Measurements from ENCODE around the gene AJUBA. TPM values are rescaled to one million over a fixed set of nuclear protein-coding genes. Genes with fewer than 3 reads are reported as not detected.

The AJUBA gene
- total RNA-seq, 1 donor from 2014 or later: 7.2 TPM

DNA sequence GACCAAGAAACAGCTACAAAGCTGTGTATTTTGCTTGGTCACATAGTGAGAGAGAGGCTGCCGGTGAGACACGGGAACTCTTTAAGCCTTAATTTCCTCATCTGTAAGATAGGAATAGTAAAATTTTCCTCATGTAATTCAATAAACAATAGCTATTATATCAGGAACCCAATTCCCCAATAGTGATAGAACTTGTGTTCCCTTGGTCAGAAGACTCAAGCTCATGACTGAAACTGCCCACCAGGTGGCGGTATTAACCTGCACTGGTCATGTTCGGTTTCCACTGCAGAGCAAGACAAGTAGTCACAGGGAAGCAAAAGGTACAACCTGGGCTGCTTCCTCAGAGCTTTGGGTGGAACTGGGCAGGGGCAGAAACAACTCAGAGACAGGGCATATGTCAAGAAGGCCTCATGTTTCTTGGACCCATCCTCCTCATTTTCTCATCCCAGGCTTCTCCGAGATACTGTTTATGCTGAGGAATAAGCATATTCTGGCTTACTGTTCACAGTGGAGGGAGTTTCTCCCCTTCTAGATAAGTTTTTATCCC lies 4.2 kb upstream of the AJUBA start:
- Histone ChIP-seq H3K9me3 (replicated peaks) (no peaks in the 10 kb centered on the region), H3K4me3 (no peak overlapping the region), H3K4me1 (peaks cover 20% of the 10 kb centered on the region), H3K27me3 (ENCODE audit: low read depth) (no peaks in the 10 kb centered on the region), H3K27ac (replicated peaks) (no peak overlapping the region), H3K36me3 (peaks cover 11% of the 10 kb centered on the region)
- DNase-seq: peak; percentile 83
- intact Hi-C loops (cut with micrococcal nuclease): loop anchor here (5.0 kb wide), 1 partner anchor 71 kb away; the partner anchor contains the start of gene CDH24
- TF ChIP-seq, protein P1, sequence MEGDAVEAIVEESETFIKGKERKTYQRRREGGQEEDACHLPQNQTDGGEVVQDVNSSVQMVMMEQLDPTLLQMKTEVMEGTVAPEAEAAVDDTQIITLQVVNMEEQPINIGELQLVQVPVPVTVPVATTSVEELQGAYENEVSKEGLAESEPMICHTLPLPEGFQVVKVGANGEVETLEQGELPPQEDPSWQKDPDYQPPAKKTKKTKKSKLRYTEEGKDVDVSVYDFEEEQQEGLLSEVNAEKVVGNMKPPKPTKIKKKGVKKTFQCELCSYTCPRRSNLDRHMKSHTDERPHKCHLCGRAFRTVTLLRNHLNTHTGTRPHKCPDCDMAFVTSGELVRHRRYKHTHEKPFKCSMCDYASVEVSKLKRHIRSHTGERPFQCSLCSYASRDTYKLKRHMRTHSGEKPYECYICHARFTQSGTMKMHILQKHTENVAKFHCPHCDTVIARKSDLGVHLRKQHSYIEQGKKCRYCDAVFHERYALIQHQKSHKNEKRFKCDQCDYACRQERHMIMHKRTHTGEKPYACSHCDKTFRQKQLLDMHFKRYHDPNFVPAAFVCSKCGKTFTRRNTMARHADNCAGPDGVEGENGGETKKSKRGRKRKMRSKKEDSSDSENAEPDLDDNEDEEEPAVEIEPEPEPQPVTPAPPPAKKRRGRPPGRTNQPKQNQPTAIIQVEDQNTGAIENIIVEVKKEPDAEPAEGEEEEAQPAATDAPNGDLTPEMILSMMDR (IDR thresholded peaks at IDR 0.05; ENCODE audit: borderline replicate concordance): peak; percentile 96

DNA sequence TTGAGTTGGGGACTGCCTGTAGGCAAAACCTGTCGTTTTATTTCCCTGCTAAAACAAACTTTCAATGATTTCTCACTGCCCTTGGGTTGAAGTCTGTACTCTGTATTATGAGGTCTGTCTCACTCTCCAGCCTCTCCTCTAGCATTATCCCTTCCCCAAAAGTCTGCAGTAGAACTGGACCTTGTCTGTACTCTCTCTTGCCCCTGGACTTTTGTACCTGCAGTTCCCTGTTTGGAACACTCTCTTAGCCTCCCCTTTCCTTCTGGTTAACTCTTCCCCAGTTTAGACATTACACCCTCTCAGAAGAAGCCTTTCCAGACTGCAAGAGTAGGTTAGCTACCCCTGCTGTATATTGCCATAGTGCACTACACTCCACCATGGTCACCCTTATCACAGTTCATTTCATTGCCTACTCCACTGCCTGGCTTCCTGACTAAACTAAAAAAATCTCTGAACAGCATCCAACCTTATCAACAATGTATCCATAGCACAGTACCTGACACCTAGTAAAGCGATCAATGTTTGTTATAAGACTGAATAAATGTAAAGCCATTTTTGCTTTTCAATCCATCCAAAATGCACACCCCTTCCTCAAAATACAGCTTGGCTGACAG lies 3.6 kb upstream of the AJUBA start:
- intact Hi-C loops (cut with micrococcal nuclease): loop anchor here (5.0 kb wide), 1 partner anchor 71 kb away; the partner anchor contains the start of gene CDH24
- Histone ChIP-seq H3K27ac (replicated peaks) (no peak overlapping the region), H3K4me1 (peaks cover 25% of the 10 kb centered on the region), H3K36me3 (peaks cover 11% of the 10 kb centered on the region), H3K9me3 (replicated peaks) (no peaks in the 10 kb centered on the region), H3K4me3 (no peak overlapping the region), H3K27me3 (ENCODE audit: low read depth) (no peaks in the 10 kb centered on the region)
- TF ChIP-seq, protein P1 (IDR thresholded peaks at IDR 0.05; ENCODE audit: borderline replicate concordance): no peak
- no peak for DNase-seq

DNA sequence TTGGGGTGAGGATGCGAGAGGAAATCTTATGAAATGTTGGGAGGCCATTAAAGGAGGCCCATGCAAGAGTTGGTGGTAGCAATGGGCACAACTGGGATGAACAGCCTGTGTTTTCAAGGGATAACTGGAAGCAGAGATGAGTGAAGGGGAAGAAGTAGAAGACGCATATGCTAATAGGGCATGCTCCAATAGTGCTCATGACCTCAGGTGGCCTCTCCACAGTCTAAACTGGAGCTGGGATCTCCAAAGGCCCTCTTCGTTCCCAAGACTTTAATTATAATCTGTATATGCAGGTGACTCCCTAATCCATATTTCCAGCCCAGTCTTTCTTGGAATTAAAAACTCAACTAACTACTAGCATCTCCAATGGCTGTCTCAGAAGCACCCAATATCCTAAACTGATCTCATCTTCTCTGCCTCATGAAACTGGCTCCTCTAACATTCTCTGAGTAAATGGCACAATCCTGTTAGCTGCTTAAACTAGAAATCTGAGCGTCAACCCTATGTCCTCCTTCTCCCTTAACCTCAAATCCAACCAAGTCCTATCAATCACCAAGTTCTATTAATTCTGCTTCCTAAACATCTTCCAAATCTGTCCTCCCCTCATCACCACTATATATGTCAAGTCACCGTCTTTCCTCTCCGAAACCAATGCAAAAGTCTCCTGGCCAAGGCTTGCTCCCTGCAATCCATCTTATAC lies 2.8 kb upstream of the AJUBA start:
- Histone ChIP-seq H3K27me3 (ENCODE audit: low read depth) (no peaks in the 10 kb centered on the region), H3K36me3 (peaks cover 11% of the 10 kb centered on the region), H3K4me3 (no peak overlapping the region), H3K9me3 (replicated peaks) (no peaks in the 10 kb centered on the region), H3K4me1 (peaks cover 34% of the 10 kb centered on the region), H3K27ac (replicated peaks) (no peak overlapping the region)
- TF ChIP-seq, protein P1 (IDR thresholded peaks at IDR 0.05; ENCODE audit: borderline replicate concordance): no peak
- intact Hi-C loops (cut with micrococcal nuclease): loop anchor here (5.0 kb wide), 1 partner anchor 72 kb away; the partner anchor contains the start of gene CDH24
- DNase-seq: no peak

DNA sequence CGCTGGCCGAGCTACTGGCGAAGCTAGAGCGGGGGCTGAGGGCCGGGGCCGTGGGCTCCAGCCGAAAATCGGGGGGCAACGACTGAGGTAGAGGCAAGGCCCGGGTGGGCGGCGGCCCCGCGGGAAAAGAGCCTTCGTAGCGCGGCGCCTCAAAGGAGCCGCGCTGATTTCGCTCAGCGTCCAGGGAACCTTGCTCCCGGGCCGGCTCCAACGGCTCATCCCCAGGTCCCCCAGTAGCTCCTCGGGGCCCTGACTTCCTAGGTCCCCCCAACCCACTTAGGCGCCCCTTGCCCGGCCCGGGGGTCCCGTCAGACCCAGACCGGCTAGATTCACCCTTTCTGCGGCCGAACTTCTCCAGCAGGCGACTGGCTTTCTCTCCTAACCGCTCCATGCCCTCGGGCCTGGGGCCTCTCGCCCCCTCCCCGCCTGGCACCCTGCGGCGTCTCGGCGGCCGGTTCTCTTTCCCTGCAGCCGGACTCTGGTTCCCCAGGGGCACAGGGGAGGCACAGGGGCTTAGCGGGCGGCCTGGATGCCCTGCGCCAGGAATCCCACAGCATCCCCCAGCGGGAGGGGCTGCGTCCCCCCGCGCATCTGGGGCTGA lies 375 bp downstream of the AJUBA start:
- no peak for DNase-seq
- TF ChIP-seq, protein P1 (IDR thresholded peaks at IDR 0.05; ENCODE audit: borderline replicate concordance): no peak
- intact Hi-C loops (cut with micrococcal nuclease): no loop called here
- H3K27me3 ChIP-seq (ENCODE audit: low read depth): no peaks in the 10 kb centered on the region
- peak overlapping the region; percentile 90 for H3K27ac ChIP-seq (replicated peaks)
- H3K4me3 ChIP-seq: peak overlapping the region; percentile 87
- H3K36me3 ChIP-seq: no peaks in the 10 kb centered on the region
- peaks cover 66% of the 10 kb centered on the region for H3K4me1 ChIP-seq
- H3K9me3 ChIP-seq (replicated peaks): no peaks in the 10 kb centered on the region

DNA sequence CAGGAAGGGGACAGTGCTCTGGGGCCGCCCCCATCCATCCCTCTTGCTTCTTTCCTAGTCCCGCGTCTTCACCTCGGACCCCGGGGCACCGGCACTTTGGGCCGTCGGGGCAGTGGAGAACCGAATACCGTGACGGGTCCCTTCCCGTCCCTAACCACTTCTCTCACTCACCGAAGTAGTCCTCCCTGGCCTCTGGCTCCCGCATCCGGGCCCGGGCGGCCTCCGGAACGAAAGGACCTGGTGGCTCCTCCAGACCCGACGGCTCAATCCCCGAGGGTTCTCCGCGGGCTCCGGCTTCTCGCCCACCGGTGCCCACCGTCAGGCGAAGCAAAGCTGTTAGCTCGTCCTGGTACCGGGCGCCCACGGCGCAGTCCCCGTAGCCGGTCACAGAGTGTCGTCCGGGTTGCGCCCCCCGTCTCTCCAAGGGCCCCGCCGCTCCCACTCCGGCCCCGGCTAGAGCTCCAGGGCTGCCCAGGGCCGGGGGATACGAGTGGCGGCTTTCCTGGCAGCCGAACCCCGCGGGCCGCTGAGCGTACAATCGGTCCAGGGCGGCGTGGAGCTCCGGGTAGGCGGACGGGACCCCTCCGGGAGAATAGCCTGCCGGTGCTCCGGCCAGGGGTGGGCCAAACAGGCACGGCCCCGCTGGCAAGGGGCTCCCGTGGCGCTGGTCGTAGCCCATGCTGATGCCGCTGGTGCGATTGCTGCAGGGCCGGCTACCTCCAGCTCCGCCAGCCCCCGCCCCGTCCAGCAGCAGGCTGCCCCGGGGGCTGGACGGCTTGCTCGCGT lies 1.1 kb downstream of the AJUBA start:
- intact Hi-C loops (cut with micrococcal nuclease): no loop called here
- Histone ChIP-seq H3K27me3 (ENCODE audit: low read depth) (no peaks in the 10 kb centered on the region), H3K27ac (replicated peaks) (peak overlapping the region; percentile 90), H3K9me3 (replicated peaks) (no peaks in the 10 kb centered on the region), H3K4me1 (peaks cover 72% of the 10 kb centered on the region), H3K4me3 (peak overlapping the region; percentile 87), H3K36me3 (no peaks in the 10 kb centered on the region)
- DNase-seq: no peak
- TF ChIP-seq, protein P1 (IDR thresholded peaks at IDR 0.05; ENCODE audit: borderline replicate concordance): no peak

Data from left ventricle myocardium inferior (tissue), 1 donor.